Subcutaneous abdominal adipose tissue (tissue), 5 donors: ENCODE measurements around the gene NKAIN4.

Experiments
- H3K27ac ChIP-seq: one replicate; pipeline ENCODE4 v1.7.0; 2013; ENCODE audit warnings: low read depth, mild to moderate bottlenecking, inconsistent platforms, low read length, moderate library complexity
- H3K27me3 ChIP-seq, 5 donors: one replicate each; pipeline ENCODE4 v1.7.0; 2013; ENCODE audit warnings: low read length in 5 of 5, inconsistent platforms in 1 of 5; ENCODE audit not compliant: control insufficient read depth in 5 of 5, insufficient read depth in 4 of 5
- H3K36me3 ChIP-seq, 5 donors: one replicate each; pipeline ENCODE4 v1.7.0; 2013; ENCODE audit warnings: low read length in 5 of 5; ENCODE audit not compliant: control insufficient read depth in 5 of 5, insufficient read depth in 5 of 5
- H3K4me1 ChIP-seq, 5 donors: one replicate each; pipeline ENCODE4 v1.7.0; 2013; ENCODE audit warnings: low read length in 5 of 5, mild to moderate bottlenecking in 3 of 5, moderate library complexity in 1 of 5; ENCODE audit not compliant: control insufficient read depth in 5 of 5, insufficient read depth in 5 of 5
- H3K4me3 ChIP-seq, 5 donors: one replicate each; pipeline ENCODE4 v1.7.0; 2013; ENCODE audit warnings: low read length in 5 of 5, low read depth in 1 of 5
- H3K9ac ChIP-seq, 5 donors: one replicate each; pipeline ENCODE4 v1.7.0; 2013; ENCODE audit warnings: low read length in 5 of 5, mild to moderate bottlenecking in 4 of 5, moderate library complexity in 3 of 5
- H3K9me3 ChIP-seq, 5 donors: one replicate each; pipeline ENCODE4 v1.7.0; 2013; ENCODE audit warnings: low read length in 5 of 5; ENCODE audit not compliant: control insufficient read depth in 5 of 5
- donor health status: healthy.
- donor health status: healthy.
- donor health status: healthy.
- donor health status: healthy.
- donor health status: healthy.

NKAIN4 gene

DNA sequence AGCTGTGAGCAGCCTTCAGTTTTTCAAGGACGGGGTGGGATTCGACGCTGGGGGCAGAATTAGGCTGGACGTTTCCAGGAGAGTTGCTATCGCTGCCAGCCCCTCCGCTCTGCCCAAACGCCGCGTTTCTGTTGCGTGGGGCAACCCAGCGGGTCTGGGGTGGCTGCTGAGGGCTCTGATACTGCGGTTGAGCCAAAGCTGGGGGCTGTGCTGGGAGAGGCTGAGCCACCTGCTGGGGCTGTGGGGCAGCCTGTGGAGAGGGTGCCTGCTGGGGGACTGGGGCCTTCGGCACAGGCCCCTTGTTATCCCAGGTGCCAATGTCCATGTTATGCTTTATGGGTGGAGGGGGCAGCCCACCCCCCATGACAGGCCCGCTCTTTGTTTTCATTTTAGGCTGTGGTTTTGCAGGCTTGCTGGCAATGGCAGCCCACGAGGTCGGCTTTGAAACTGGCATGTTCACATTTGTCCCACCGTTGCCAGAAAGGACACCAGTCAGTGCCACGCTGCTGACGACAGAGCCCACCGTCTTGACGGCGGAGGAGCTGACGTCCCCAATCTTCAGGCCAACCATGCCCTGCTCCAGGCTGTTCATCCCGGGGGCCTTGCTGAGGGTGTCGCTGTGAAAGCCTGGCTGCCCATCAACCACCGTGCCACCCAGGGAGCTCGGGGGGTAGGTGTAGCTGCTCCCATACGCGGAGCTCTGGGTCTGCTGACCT, 51.3 kb downstream of the NKAIN4 start:
- no peak overlapping the region for H3K4me3 ChIP-seq
- no peak overlapping the region for H3K27ac ChIP-seq
- peaks cover 4 to 78% (median 59%) of the 10 kb centered on the region in 5 donors for H3K36me3 ChIP-seq
- H3K4me1 ChIP-seq, result peaks cover 0 to 8% (median 3%) of the 10 kb centered on the region in 5 donors
- H3K9me3 ChIP-seq, result no peaks in the 10 kb centered on the region
- H3K9ac ChIP-seq, result no peak overlapping the region
- H3K27me3 ChIP-seq, result no peaks in the 10 kb centered on the region

GRCh38 chr20:63202021-63202420, 52.2 kb downstream of the NKAIN4 start:
- Histone ChIP-seq H3K27ac (no peak overlapping the region), H3K9ac (no peak overlapping the region), H3K4me3 (no peak overlapping the region), H3K4me1 (peaks cover 0 to 9% (median 6%) of the 10 kb centered on the region in 5 donors), H3K27me3 (no peaks in the 10 kb centered on the region), H3K36me3 (peaks cover 4 to 74% (median 60%) of the 10 kb centered on the region in 5 donors), H3K9me3 (no peaks in the 10 kb centered on the region)

GRCh38 chr20:63198606-63199005, 55.7 kb downstream of the NKAIN4 start:
- Histone ChIP-seq H3K36me3 (peaks cover 7 to 66% (median 48%) of the 10 kb centered on the region in 5 donors), H3K27me3 (no peaks in the 10 kb centered on the region), H3K4me1 (peaks cover 0 to 8% (median 0%) of the 10 kb centered on the region in 5 donors), H3K27ac (no peak overlapping the region), H3K9me3 (no peaks in the 10 kb centered on the region), H3K4me3 (no peak overlapping the region), H3K9ac (no peak overlapping the region)

- Histone ChIP-seq H3K27ac (no peak overlapping the region), H3K9me3 (no peaks in the 10 kb centered on the region), H3K27me3 (no peaks in the 10 kb centered on the region), H3K36me3 (peaks cover 7 to 49% (median 31%) of the 10 kb centered on the region in 5 donors), H3K9ac (no peak overlapping the region), H3K4me3 (no peak overlapping the region), H3K4me1 (peaks cover 0 to 10% (median 0%) of the 10 kb centered on the region in 5 donors)
These were observed 57.3 kb downstream of the NKAIN4 start for GRCh38 chr20:63196768-63197470.

GRCh38 chr20:63194797-63195173, 59.5 kb downstream of the NKAIN4 start:
- peaks cover 0 to 10% (median 0%) of the 10 kb centered on the region in 5 donors for H3K4me1 ChIP-seq
- H3K27ac ChIP-seq, result no peak overlapping the region
- H3K9ac ChIP-seq, result no peak overlapping the region
- no peaks in the 10 kb centered on the region for H3K27me3 ChIP-seq
- H3K36me3 ChIP-seq, result peaks cover 7 to 33% (median 23%) of the 10 kb centered on the region in 5 donors
- no peaks in the 10 kb centered on the region for H3K9me3 ChIP-seq
- H3K4me3 ChIP-seq, result no peak overlapping the region

- Histone ChIP-seq H3K27me3 (peaks cover 0 to 2% (median 0%) of the 10 kb centered on the region in 5 donors), H3K4me1 (peaks cover 0 to 10% (median 0%) of the 10 kb centered on the region in 5 donors), H3K27ac (no peak overlapping the region), H3K36me3 (peaks cover 7 to 28% (median 23%) of the 10 kb centered on the region in 5 donors), H3K4me3 (no peak overlapping the region), H3K9ac (no peak overlapping the region), H3K9me3 (no peaks in the 10 kb centered on the region)
These were observed 60.1 kb downstream of the NKAIN4 start for GRCh38 chr20:63194007-63194796.

DNA sequence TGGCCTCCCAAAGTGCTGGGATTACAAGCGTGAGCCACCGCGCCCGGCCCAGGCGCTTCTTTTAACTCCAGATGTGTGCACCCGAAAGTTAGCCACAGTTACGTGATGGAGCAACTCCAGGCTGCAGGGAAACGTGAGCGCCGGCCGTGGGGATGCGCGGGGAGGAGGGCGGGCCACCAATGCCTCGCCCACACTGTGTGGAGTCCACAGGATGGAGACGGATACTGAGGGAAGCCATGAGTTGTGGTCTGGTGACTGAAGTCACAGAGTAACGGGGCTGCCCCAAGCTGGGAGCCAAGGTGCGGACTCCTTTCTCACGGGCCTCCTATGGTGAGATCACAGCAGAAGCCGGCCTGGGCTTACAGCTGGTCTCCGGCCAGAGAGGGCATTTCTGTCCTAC, 61.5 kb downstream of the NKAIN4 start:
- H3K4me3 ChIP-seq, result no peak overlapping the region
- peaks cover 0 to 10% (median 0%) of the 10 kb centered on the region in 5 donors for H3K4me1 ChIP-seq
- H3K27ac ChIP-seq, result no peak overlapping the region
- peaks cover 7 to 27% (median 23%) of the 10 kb centered on the region in 5 donors for H3K36me3 ChIP-seq
- no peak overlapping the region for H3K9ac ChIP-seq
- no peaks in the 10 kb centered on the region for H3K9me3 ChIP-seq
- H3K27me3 ChIP-seq, result peaks cover 0 to 3% (median 0%) of the 10 kb centered on the region in 5 donors

DNA sequence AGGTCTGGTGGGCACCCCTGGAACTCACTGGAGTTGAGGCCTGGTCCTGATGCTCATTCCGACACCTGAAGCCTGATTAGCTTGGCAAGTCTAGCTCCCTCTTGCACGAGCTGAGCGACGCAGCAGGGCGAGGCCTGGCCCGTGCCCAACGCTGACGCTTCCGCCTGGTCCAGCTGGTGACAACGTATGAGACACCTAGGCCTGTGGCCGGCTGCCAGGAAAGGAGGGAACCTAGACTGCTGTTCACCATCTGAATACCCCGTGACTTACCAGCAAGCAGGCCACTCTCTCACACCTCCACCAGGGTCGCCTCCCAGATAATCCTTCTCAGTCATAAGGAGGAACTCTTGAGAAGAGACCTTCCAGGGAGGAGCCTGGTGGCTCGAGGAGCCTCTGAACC, 62.9 kb downstream of the NKAIN4 start:
- Histone ChIP-seq H3K27me3 (peaks cover 0 to 3% (median 0%) of the 10 kb centered on the region in 5 donors), H3K4me1 (peaks cover 0 to 6% (median 0%) of the 10 kb centered on the region in 5 donors), H3K27ac (no peak overlapping the region), H3K9me3 (no peaks in the 10 kb centered on the region), H3K9ac (no peak overlapping the region), H3K4me3 (no peak overlapping the region), H3K36me3 (peaks cover 7 to 16% (median 14%) of the 10 kb centered on the region in 5 donors)

DNA sequence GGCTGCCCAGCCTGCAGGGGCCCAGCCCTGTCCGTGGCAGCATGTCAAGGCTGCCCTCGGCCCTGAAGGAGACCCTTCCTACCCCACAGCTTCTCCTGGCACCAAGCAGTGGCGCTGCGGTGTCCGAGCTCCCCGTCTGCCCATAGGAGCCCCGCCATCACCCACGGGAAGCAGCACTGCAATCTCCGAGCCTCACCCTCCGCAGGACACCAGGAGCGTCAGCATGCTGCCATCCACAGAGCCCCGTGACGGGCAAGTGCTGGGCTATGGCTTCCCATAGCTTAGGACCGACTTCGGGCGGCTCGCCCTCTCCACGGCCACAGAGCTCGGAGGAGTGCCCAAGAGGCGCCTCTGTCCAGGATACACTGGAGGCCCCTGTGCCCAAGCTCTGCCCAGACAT, 63.4 kb downstream of the NKAIN4 start:
- Histone ChIP-seq H3K4me1 (peaks cover 0 to 6% (median 0%) of the 10 kb centered on the region in 5 donors), H3K27ac (no peak overlapping the region), H3K36me3 (peaks cover 4 to 12% (median 11%) of the 10 kb centered on the region in 5 donors), H3K4me3 (no peak overlapping the region), H3K9me3 (no peaks in the 10 kb centered on the region), H3K9ac (no peak overlapping the region), H3K27me3 (peaks cover 0 to 3% (median 0%) of the 10 kb centered on the region in 5 donors)
